Fibroblast of the aortic adventitia (primary cell): Measurements from ENCODE around the gene COL11A1. TPM values are rescaled to one million over a fixed set of nuclear protein-coding genes. Genes with fewer than 3 reads are reported as not detected.
A peak's percentile ranks its signal among the peaks of the same experiment; 100 is the strongest.

Source experiments
- DNase-seq: peaks from one replicate; pipeline ENCODE4 v3.0.0-alpha.2; 2010; ENCODE audit warnings: low read depth
- H3K4me3 ChIP-seq: 2 replicates; pipeline ENCODE4 v1.5.1; 2011; ENCODE audit warnings: low read depth, mild to moderate bottlenecking, control low read depth, low read length, moderate library complexity
- total RNA-seq: library from RNA; depleted of rRNA; stranded (reverse); fragments of >200 nt; gene quantifications from 2 replicates; pipeline ENCODE4 v1.2.3, GENCODE V29; 2012; ENCODE audit warnings: low replicate concordance
- TF ChIP-seq, protein P1 (sequence below): IDR thresholded peaks from 2 replicates; pipeline ENCODE4 v1.5.1; 2011; ENCODE audit warnings: mild to moderate bottlenecking, low read length, control low read depth, inconsistent platforms; ENCODE audit not compliant: insufficient read depth

COL11A1 gene
- total RNA-seq, 1 donor = 0.45 TPM

DNA sequence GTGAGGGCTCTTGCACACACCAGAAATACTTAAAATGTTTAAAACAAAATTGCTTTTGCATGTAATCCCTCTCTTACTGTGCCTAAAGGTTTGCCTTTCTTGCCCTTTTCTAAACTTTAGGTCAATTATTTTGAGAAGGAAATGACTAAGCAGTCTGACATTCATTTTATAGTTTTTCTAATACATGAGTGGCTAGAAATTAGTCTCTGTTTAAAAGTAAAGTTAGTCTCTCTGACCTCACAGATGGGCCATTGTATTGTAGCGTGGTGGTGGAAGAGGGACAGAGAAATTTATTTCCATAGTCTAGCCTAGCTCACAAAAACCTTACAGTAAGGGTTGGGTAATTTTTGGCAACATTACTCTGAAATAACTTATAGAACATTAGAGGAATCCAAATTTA lies 3.6 kb upstream of the COL11A1 start:
- TF ChIP-seq, protein P1, sequence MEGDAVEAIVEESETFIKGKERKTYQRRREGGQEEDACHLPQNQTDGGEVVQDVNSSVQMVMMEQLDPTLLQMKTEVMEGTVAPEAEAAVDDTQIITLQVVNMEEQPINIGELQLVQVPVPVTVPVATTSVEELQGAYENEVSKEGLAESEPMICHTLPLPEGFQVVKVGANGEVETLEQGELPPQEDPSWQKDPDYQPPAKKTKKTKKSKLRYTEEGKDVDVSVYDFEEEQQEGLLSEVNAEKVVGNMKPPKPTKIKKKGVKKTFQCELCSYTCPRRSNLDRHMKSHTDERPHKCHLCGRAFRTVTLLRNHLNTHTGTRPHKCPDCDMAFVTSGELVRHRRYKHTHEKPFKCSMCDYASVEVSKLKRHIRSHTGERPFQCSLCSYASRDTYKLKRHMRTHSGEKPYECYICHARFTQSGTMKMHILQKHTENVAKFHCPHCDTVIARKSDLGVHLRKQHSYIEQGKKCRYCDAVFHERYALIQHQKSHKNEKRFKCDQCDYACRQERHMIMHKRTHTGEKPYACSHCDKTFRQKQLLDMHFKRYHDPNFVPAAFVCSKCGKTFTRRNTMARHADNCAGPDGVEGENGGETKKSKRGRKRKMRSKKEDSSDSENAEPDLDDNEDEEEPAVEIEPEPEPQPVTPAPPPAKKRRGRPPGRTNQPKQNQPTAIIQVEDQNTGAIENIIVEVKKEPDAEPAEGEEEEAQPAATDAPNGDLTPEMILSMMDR = no peak
- no peak for DNase-seq
- no peak overlapping the region for H3K4me3 ChIP-seq

DNA sequence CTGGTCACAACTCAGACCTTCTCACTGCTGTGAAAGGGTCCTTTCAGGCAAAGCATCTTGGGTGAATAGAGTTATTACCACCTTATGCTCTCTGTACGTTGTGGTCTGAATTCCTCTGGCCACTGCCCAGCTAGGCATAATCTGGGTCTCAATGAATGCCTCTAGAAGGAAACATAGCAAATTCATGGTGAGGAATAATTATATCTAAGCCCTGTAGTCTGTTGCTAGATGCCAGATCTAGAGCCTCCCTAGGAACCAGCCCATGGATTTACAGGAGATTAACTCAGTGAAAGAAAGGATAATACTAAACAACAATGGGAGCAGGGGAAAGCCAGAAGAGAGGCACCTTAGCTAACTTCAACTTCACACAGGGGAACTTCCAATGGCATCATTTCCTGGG lies 2.4 kb upstream of the COL11A1 start:
- H3K4me3 ChIP-seq = no peak overlapping the region
- DNase-seq = no peak
- TF ChIP-seq, protein P1 = no peak

DNA sequence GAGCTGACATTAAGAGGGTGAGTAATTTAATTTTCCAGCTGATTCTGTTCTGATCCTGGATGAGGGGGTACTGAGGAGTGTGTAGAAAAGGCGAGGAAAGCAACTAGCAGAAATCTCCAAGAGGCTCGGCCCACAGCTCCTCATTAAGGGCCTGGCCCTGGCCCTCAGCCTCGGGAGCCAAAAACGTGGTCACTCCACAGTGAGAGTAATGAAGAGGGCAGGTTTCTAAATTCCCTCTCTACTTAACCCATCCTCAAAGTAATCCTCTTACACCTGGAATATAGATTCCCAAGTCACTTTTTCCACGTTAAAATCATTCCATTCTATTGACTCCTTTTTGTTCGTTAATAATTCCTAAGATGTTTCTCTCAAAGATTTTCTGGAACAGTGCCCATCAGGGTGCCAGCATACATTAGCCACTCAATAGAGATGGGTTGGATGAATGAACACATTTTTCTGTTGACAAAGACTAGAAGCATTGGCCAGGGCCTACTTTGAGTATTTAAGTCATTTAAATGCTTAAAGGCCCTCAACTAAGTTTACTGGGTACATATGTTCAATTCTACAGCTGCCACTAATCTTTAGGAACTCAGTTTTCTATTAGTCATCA lies 1.1 kb upstream of the COL11A1 start:
- no peak for DNase-seq
- TF ChIP-seq, protein P1 = no peak
- no peak overlapping the region for H3K4me3 ChIP-seq

DNA sequence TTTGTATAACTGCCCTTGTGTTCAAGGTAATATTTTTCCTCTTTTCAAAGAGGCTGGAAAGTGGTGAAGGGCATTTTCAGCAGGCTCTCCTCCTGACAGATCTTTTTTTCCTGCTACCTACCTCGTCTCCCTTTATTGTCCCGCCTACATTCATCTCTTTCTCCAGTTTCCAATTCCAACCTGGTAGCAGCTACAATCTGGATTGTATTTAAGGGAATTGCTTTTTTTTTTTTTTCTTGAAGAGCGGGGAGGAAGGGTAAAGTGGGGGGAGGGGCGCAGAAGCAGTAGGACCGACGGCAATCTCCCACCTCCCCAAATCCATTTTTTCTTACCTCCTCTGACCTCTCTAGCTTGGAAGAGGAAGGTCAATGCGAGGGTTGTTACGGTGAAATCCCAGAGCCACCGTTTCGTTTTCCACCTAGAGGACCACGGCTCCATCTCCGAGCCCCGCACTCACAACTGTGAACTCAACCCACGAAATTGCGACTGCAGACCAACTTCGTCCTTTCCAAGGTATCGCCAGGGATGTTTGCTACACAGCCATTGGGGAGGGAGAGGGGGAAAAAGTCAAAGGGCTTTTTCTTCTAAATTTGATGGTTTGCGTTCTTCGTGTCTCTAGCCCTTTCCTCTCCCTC lies 464 bp downstream of the COL11A1 start:
- TF ChIP-seq, protein P1 = no peak
- H3K4me3 ChIP-seq = peak overlapping the region; percentile 46
- no peak for DNase-seq

DNA sequence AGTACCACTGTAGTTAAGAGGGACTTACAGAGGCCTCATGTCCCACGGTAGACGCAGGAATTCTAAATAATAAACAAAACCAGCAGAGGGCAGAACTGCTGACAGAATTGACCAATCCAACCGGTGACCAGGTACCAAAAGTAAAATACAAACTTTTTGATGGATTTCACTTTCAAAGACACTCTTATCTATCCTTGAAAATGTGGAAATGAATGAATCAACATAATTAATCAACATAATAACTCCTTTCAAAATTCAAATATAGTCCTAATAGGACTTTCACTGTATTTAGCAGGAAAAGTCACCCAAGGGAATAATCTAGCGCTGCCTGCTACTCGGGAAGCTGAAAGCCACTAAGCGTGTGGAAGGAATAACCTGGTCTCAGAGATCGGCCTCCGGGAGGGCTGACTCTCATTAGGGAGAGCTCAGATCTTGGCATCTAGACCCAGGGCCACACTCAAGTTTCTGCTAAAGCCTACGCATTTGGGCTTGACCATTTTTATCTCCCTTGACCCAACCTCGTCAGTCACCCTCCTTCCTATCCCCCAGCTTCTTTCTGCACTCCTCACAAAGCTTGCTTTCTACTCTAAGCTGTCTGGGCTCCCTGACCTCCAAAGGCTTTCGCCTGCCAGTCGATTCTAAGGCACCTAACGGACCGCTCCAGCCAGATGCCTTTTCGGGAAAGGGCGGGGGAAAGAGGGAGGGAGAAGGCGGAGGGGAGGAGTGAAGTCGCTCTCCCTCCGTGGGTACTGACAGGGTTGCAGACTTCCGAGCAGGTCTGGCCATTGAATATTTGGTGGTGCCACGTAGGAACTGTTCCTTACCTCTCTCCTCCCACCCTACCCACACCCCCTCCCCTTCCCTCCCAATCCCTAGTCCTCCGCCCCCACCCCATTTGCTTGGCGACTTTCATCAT lies 1.6 kb downstream of the COL11A1 start:
- DNase-seq = peak; percentile 57
- peak overlapping the region; percentile 67 for H3K4me3 ChIP-seq
- TF ChIP-seq, protein P1 = peak; percentile 52

DNA sequence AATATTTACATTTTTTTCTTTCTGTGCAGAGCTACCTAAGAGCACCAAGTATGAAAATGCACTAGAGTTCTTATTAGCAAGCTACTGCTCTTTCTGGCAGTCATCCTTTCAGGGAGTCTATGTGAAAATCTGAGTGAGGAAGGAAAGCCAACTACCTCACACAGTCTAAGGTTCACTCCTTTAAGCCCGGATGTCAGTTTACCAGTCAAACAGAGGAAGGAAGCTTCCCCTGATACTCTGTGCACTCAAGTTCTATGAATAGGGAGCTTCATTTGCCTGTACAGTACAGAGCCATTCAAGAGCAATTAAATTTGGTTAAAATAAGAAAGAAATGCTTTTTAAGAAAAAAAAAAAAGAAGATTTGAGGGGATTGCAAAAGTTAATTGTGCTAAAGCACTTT lies 6.9 kb downstream of the COL11A1 start:
- DNase-seq = no peak
- no peak overlapping the region for H3K4me3 ChIP-seq
- TF ChIP-seq, protein P1 = no peak
